K562 (cell line): ENCODE results near the gene TTN. TPM values are rescaled to one million over a fixed set of nuclear protein-coding genes. Genes with fewer than 3 reads are reported as not detected.
A peak's percentile ranks its signal among the peaks of the same experiment; 100 is the strongest.

Source experiments
- CCNT2 ChIP-seq: IDR thresholded peaks from 2 replicates; pipeline ENCODE4 v1.6.1; 2011; ENCODE audit warnings: borderline replicate concordance, low read depth, mild to moderate bottlenecking, moderate library complexity, mixed read lengths, low read length; ENCODE audit not compliant: insufficient read length; ENCODE audit errors: extremely low read depth
- CHCHD3 ChIP-seq: fragments of 250-450 bp; sonication (Bioruptor Pico); IDR thresholded peaks from 2 replicates; pipeline ENCODE4 v2.1.2; 2022; ENCODE audit warnings: mild to moderate bottlenecking
- CREB1 ChIP-seq, 2 experiments: sonication (generic) in 1 of 2; formaldehyde crosslinking in 1 of 2; IDR thresholded peaks; 2 replicates each; pipeline versions ENCODE4 v1.6.1 to v1.8.0; 2012 to 2022; ENCODE audit warnings: inconsistent platforms in 1 of 2, mild to moderate bottlenecking in 1 of 2, missing genetic modification reagents in 1 of 2, moderate library complexity in 1 of 2
- JUN ChIP-seq, 2 experiments: sonication (generic) in 1 of 2; formaldehyde crosslinking in 1 of 2; IDR thresholded peaks; 2 replicates each; pipeline versions ENCODE4 v1.6.1 to v1.8.0; 2012 to 2022; ENCODE audit warnings: borderline replicate concordance in 2 of 2, mild to moderate bottlenecking in 2 of 2, improper control_type of control experiment in 1 of 2, low read depth in 1 of 2, low read length in 1 of 2, missing genetic modification reagents in 1 of 2
- KDM4B ChIP-seq, 2 experiments: fragments of 450-650 bp in 1 of 2; sonication (generic) in 1 of 2; IDR thresholded peaks; 2 replicates each; pipeline ENCODE4 v1.6.1; 2016 to 2017; ENCODE audit warnings: borderline replicate concordance in 2 of 2, antibody characterized with exemption in 1 of 2, low read depth in 1 of 2, mild to moderate bottlenecking in 1 of 2
- MTA1 ChIP-seq: fragments of 450-650 bp; IDR thresholded peaks from 2 replicates; pipeline ENCODE4 v1.6.1; 2017; ENCODE audit warnings: borderline replicate concordance
- NFE2 ChIP-seq: IDR thresholded peaks from 2 replicates; pipeline ENCODE4 v1.6.1; 2014; ENCODE audit warnings: antibody characterized with exemption, low read depth
- PRPF4 ChIP-seq: fragments of 200-400 bp; formaldehyde crosslinking; IDR thresholded peaks from one replicate; pipeline ENCODE4 v1.6.1; 2017; ENCODE audit warnings: low read length, low read depth, mild to moderate bottlenecking; ENCODE audit not compliant: insufficient read depth, poor library complexity, severe bottlenecking
- TAF1 ChIP-seq: IDR thresholded peaks from 2 replicates; pipeline ENCODE4 v1.6.1; 2011; ENCODE audit warnings: mild to moderate bottlenecking, low read length, moderate library complexity; ENCODE audit not compliant: insufficient read depth, control insufficient read depth, severe bottlenecking; ENCODE audit errors: extremely low read depth
- ZNF274 ChIP-seq: IDR thresholded peaks from 2 replicates; pipeline ENCODE4 v1.6.1; 2011; ENCODE audit warnings: low read depth, mild to moderate bottlenecking, low read length, moderate library complexity, borderline replicate concordance
- polyA plus RNA-seq, 8 experiments: library from polyadenylated mRNA; depleted of rRNA in 4 of 8; stranded (reverse) in 5 of 8; unstranded in 3 of 8; fragments of >200 nt; fragmentation: Nextera tagmentation in 2 of 8; fragmentation: Illumina TruSeq in 1 of 8; extraction: Ambion mirVana in 2 of 8; extraction: Trizol in 1 of 8; gene quantifications; 2 replicates each; pipeline versions ENCODE4 v1.2.1 to v1.2.3, GENCODE V29; 2011 to 2014; ENCODE audit warnings: inconsistent platforms in 1 of 8, missing spikeins in 1 of 8
- total RNA-seq, 7 experiments: library from RNA; depleted of rRNA in 6 of 7; stranded (reverse); fragments of >200 nt in 6 of 7; fragmentation: Illumina TruSeq in 2 of 7; extraction: Trizol in 2 of 7; gene quantifications; 2 replicates each; pipeline versions ENCODE4 v1.2.1 to v1.2.3, GENCODE V29; 2011 to 2021; ENCODE audit warnings: low replicate concordance in 1 of 7
- TF ChIP-seq, protein P1 (sequence below): fragments of 200-800 bp; sonication (Bioruptor generic); IDR thresholded peaks from 2 replicates; pipeline ENCODE4 v1.6.1; 2016; ENCODE audit warnings: missing genetic modification characterization, missing compliant biosample characterization
- TF ChIP-seq, protein P2 (sequence below), 3 experiments: fragments of 200-800 bp in 1 of 3; fragments of 250-450 bp in 1 of 3; fragments of 450-650 bp in 1 of 3; sonication (Bioruptor Pico) in 1 of 3; sonication (Bioruptor generic) in 1 of 3; formaldehyde crosslinking in 1 of 3; IDR thresholded peaks; 2 replicates each; pipeline versions ENCODE4 v1.6.1 to v1.8.0; 2016 to 2022; ENCODE audit warnings: mild to moderate bottlenecking in 2 of 3, missing genetic modification characterization in 2 of 3, missing compliant biosample characterization in 1 of 3, moderate library complexity in 1 of 3
- TF ChIP-seq, protein P3 (sequence below), 2 experiments: fragments of 250-450 bp in 1 of 2; fragments of 450-650 bp in 1 of 2; sonication (Bioruptor Pico) in 1 of 2; IDR thresholded peaks; 2 replicates each; pipeline versions ENCODE4 v1.6.1 to v1.8.0; 2016 to 2021; ENCODE audit warnings: mild to moderate bottlenecking in 2 of 2, moderate library complexity in 2 of 2, missing compliant biosample characterization in 1 of 2, missing genetic modification characterization in 1 of 2

The TTN gene
- total and polyA plus RNA-seq, 9 of the 15 experiments (the other 6 are each of a cell fraction or from before 2014, with no cell fraction given): under 0.01 to 0.20 (median 0.04) TPM; not detected in 1

DNA sequence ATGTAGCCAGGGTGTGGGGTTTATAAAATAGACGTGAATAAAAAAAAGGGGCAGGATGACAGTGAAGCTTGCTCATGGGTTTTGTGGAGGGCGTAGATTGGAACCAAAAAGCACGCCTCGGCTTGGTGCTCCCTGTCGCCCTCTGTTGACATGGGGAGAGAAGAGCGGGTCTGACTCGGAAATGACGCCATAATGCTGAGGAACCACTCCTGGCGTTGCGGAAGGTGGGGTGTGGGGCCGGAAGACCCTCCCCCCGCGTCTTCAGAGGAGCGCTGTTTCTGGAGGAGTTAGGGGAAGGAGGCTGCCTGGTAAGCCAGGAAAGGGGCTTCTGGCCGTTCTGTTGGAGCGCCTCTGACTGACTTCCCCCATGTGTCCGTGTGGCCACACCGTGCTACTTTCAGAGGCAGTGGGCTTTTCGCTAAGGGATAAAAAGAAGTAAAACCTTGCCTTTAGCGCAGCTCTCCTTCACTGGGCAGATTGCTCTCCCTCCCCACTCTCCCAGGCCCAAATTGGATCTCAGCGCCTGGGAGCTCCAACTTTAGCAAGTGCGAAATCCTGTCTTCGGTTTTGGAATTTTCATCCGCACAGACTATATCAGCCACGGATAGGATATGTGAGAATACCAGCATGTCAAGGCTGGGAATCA is 284.1 kb downstream of the TTN start (continued):
- TF ChIP-seq, protein P1, sequence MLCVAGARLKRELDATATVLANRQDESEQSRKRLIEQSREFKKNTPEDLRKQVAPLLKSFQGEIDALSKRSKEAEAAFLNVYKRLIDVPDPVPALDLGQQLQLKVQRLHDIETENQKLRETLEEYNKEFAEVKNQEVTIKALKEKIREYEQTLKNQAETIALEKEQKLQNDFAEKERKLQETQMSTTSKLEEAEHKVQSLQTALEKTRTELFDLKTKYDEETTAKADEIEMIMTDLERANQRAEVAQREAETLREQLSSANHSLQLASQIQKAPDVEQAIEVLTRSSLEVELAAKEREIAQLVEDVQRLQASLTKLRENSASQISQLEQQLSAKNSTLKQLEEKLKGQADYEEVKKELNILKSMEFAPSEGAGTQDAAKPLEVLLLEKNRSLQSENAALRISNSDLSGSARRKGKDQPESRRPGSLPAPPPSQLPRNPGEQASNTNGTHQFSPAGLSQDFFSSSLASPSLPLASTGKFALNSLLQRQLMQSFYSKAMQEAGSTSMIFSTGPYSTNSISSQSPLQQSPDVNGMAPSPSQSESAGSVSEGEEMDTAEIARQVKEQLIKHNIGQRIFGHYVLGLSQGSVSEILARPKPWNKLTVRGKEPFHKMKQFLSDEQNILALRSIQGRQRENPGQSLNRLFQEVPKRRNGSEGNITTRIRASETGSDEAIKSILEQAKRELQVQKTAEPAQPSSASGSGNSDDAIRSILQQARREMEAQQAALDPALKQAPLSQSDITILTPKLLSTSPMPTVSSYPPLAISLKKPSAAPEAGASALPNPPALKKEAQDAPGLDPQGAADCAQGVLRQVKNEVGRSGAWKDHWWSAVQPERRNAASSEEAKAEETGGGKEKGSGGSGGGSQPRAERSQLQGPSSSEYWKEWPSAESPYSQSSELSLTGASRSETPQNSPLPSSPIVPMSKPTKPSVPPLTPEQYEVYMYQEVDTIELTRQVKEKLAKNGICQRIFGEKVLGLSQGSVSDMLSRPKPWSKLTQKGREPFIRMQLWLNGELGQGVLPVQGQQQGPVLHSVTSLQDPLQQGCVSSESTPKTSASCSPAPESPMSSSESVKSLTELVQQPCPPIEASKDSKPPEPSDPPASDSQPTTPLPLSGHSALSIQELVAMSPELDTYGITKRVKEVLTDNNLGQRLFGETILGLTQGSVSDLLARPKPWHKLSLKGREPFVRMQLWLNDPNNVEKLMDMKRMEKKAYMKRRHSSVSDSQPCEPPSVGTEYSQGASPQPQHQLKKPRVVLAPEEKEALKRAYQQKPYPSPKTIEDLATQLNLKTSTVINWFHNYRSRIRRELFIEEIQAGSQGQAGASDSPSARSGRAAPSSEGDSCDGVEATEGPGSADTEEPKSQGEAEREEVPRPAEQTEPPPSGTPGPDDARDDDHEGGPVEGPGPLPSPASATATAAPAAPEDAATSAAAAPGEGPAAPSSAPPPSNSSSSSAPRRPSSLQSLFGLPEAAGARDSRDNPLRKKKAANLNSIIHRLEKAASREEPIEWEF: no peak
- TF ChIP-seq, protein P2, sequence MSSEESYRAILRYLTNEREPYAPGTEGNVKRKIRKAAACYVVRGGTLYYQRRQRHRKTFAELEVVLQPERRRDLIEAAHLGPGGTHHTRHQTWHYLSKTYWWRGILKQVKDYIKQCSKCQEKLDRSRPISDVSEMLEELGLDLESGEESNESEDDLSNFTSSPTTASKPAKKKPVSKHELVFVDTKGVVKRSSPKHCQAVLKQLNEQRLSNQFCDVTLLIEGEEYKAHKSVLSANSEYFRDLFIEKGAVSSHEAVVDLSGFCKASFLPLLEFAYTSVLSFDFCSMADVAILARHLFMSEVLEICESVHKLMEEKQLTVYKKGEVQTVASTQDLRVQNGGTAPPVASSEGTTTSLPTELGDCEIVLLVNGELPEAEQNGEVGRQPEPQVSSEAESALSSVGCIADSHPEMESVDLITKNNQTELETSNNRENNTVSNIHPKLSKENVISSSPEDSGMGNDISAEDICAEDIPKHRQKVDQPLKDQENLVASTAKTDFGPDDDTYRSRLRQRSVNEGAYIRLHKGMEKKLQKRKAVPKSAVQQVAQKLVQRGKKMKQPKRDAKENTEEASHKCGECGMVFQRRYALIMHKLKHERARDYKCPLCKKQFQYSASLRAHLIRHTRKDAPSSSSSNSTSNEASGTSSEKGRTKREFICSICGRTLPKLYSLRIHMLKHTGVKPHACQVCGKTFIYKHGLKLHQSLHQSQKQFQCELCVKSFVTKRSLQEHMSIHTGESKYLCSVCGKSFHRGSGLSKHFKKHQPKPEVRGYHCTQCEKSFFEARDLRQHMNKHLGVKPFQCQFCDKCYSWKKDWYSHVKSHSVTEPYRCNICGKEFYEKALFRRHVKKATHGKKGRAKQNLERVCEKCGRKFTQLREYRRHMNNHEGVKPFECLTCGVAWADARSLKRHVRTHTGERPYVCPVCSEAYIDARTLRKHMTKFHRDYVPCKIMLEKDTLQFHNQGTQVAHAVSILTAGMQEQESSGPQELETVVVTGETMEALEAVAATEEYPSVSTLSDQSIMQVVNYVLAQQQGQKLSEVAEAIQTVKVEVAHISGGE (CRISPR knock-in tag; IDR thresholded peaks at IDR 0.05): peak in 2 of 3 experiments; percentile 30 to 72; a peak in 2 of 6 replicates
- peak; percentile 96 for TF ChIP-seq TAF1
- peak; percentile 42; the same call in 1 of the 2 replicates for TF ChIP-seq MTA1
- TF ChIP-seq ZNF274: no peak
- no peak for TF ChIP-seq PRPF4
- TF ChIP-seq NFE2: 0 out of 2 replicates have a peak, but pooled peaks have one; percentile 36
- TF ChIP-seq KDM4B (IDR thresholded peaks at IDR 0.05; ENCODE audit: borderline replicate concordance in 2 of 2, low read depth in 1 of 2): peak in 1 of 2 experiments; percentile 98; a peak in 2 of 4 replicates
- TF ChIP-seq JUN (IDR thresholded peaks at IDR 0.05; ENCODE audit: borderline replicate concordance, low read depth, low read length): peak; percentile 83
- no peak; the same call in 1 of the 2 replicates for TF ChIP-seq JUN (CRISPR knock-in tag; IDR thresholded peaks at IDR 0.05; ENCODE audit: borderline replicate concordance)
- TF ChIP-seq CREB1 (IDR thresholded peaks at IDR 0.05): peak; percentile 96
- TF ChIP-seq CREB1 (CRISPR knock-in tag; IDR thresholded peaks at IDR 0.05): peak; percentile 91
- no peak for TF ChIP-seq CCNT2
- TF ChIP-seq CHCHD3 (CRISPR knock-in tag): no peak
- TF ChIP-seq, protein P3, sequence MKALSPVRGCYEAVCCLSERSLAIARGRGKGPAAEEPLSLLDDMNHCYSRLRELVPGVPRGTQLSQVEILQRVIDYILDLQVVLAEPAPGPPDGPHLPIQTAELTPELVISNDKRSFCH (CRISPR knock-in tag; IDR thresholded peaks at IDR 0.05): no peak
- TF ChIP-seq, protein P3 (tag; IDR thresholded peaks at IDR 0.05): no peak
